Lung (tissue), 12 donors: ENCODE measurements around the gene AP5M1. TPM values are rescaled to one million over a fixed set of nuclear protein-coding genes. Genes with fewer than 3 reads are reported as not detected.

Experiments used
- ATAC-seq: fragments of 200-7000 bp; cut with Tn5 transposase; one replicate; pipeline ENCODE4 v1.9.1; 2020; ENCODE audit warnings: moderate number of reproducible peaks; ENCODE audit not compliant: insufficient read depth, low FRiP score
- DNase-seq, 3 donors: peaks; one replicate each; pipeline ENCODE4 v3.0.0-alpha.2; 2013 to 2017
- H3K27ac ChIP-seq, 2 donors: one replicate each; pipeline ENCODE4 v1.5.1; 2013; ENCODE audit warnings: mild to moderate bottlenecking in 2 of 2, moderate library complexity in 2 of 2, control low read depth in 1 of 2, inconsistent platforms in 1 of 2, low read depth in 1 of 2, low read length in 1 of 2
- H3K27me3 ChIP-seq, 3 donors: one replicate each; pipeline ENCODE4 v1.5.1; 2013; ENCODE audit warnings: low read length in 2 of 3; ENCODE audit not compliant: control insufficient read depth in 3 of 3, insufficient read depth in 3 of 3
- H3K36me3 ChIP-seq, 4 donors: one replicate each; pipeline ENCODE4 v1.5.1; 2013; ENCODE audit warnings: low read length in 4 of 4, mild to moderate bottlenecking in 1 of 4, moderate library complexity in 1 of 4; ENCODE audit not compliant: control insufficient read depth in 4 of 4, insufficient read depth in 4 of 4
- H3K4me1 ChIP-seq, 5 donors: one replicate each; pipeline ENCODE4 v1.5.1; 2013; ENCODE audit warnings: low read length in 5 of 5, mild to moderate bottlenecking in 2 of 5, moderate library complexity in 1 of 5; ENCODE audit not compliant: control insufficient read depth in 5 of 5, insufficient read depth in 5 of 5
- H3K4me3 ChIP-seq: one replicate; pipeline ENCODE4 v1.5.1; 2013; ENCODE audit warnings: mild to moderate bottlenecking, control low read depth, moderate library complexity
- H3K9ac ChIP-seq, 2 donors: one replicate each; pipeline ENCODE4 v1.5.1; 2013; ENCODE audit warnings: low read length in 2 of 2, control low read depth in 1 of 2; ENCODE audit not compliant: insufficient read depth in 1 of 2
- H3K9me3 ChIP-seq, 4 donors: one replicate each; pipeline ENCODE4 v1.5.1; 2013; ENCODE audit warnings: low read length in 3 of 4, mild to moderate bottlenecking in 1 of 4, moderate library complexity in 1 of 4; ENCODE audit not compliant: control insufficient read depth in 4 of 4, insufficient read depth in 3 of 4
- CTCF ChIP-seq: IDR thresholded peaks from 2 replicates; pipeline ENCODE4 v1.5.1; 2012; ENCODE audit warnings: mild to moderate bottlenecking; ENCODE audit errors: control extremely low read depth, extremely low read depth
- WGBS, 2 donors: extraction: QIAGEN DNeasy Blood & Tissue Kit; methylation state at CpG; one replicate each; pipeline ENCODE4 v1.1.7; 2013; 5-methylcytosine and 5-hydroxymethylcytosine counted together
- polyA plus RNA-seq, 2 donors: library from polyadenylated mRNA; stranded (reverse); fragments of 200-250 nt; gene quantifications; one replicate each; pipeline ENCODE4 v1.2.1, GENCODE V29; 2013
- total RNA-seq, 2 donors: library from RNA; depleted of rRNA in 1 of 2; stranded (reverse); fragments of >200 nt in 1 of 2; gene quantifications; one replicate each; pipeline ENCODE4 v1.2.1, GENCODE V29; 2014 to 2021
- donor health status: control.
- donor health status: control.
- donor health status: Bipolar disorder and iron deficiency.
- donor health status: healthy.
- donor health status: DM: yes; HTN: yes; CAD: no.

Gene AP5M1
- total and polyA plus RNA-seq, 4 donors: 5.2 to 39.0 (median 23.0) TPM

- H3K9ac ChIP-seq: no peak overlapping the region
- no peaks in the 10 kb centered on the region for H3K27me3 ChIP-seq
- H3K9me3 ChIP-seq: no peaks in the 10 kb centered on the region
- 91 to 97% methylated on average over 2 of the region's 2 CpGs for WGBS, 2 donors
- peaks cover 8 to 24% (median 12%) of the 10 kb centered on the region in 4 donors for H3K36me3 ChIP-seq
- DNase-seq: no peak
- H3K4me1 ChIP-seq: no peaks in the 10 kb centered on the region
- H3K4me3 ChIP-seq: no peak overlapping the region
- ATAC-seq: no peak
- TF ChIP-seq CTCF: no peak
- H3K27ac ChIP-seq: no peak overlapping the region
Observed at GRCh38 chr14:57287745-57288144, 19.0 kb downstream of the AP5M1 start.

- WGBS, 2 donors: 90% methylated on average over 5 of the region's 5 CpGs
- H3K9ac ChIP-seq: no peak overlapping the region
- no peaks in the 10 kb centered on the region for H3K9me3 ChIP-seq
- DNase-seq: no peak
- H3K4me1 ChIP-seq: peaks cover 0 to 3% (median 0%) of the 10 kb centered on the region in 5 donors
- no peak overlapping the region for H3K27ac ChIP-seq
- no peak for ATAC-seq
- no peak for TF ChIP-seq CTCF
- H3K27me3 ChIP-seq: no peaks in the 10 kb centered on the region
- no peak overlapping the region for H3K4me3 ChIP-seq
- H3K36me3 ChIP-seq: peaks cover 5 to 15% (median 7%) of the 10 kb centered on the region in 4 donors
Observed at GRCh38 chr14:57290751-57291150, 22.0 kb downstream of the AP5M1 start.

DNA sequence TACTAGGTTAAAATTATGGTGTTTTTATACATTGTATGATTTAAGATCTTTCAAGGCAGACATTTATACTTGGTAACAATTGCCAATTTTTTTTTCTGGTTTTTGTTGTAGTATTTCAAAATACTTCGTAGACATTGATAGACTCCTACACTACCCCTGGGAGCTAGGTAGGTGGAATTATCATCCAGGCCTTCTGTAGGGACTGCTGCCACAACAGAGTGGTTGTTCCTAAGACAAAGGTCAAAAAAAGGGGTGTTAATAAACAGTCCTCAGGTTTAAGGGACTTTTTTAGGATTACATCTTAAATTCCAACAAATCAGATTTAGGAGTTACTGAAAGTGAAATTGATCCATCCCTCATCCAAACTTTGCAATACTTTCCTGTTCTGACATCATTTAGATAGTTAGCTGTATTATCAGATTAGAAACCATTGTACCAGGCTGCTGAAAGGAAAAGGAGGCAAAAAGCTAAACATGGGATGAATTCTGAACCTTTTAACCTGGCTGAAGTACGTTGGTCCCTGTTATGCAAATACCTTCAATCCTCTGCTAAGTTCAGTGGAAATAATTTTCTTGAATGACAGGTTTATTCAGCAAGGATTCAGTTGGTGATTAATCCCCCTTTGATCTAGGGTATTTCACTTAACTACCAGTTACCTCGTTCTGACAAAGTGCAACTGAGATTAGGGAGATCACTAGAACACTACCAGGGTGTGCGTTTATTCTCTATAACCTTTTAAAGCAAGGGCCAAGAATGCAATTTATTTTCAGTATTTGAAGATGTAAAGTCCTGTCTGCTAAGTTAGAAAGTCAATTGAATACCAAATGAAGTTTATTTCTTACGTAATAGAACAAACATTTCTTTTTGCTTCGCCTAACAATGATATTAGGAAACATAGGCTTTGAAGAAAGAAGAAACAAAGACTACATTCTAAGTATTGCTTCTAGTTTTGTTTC is 23.2 kb downstream of the AP5M1 start:
- Histone ChIP-seq H3K9me3 (no peaks in the 10 kb centered on the region), H3K36me3 (peaks cover 0 to 9% (median 6%) of the 10 kb centered on the region in 4 donors), H3K27me3 (no peaks in the 10 kb centered on the region), H3K27ac (no peak overlapping the region), H3K4me3 (no peak overlapping the region), H3K4me1 (peaks cover 0 to 3% (median 0%) of the 10 kb centered on the region in 5 donors), H3K9ac (no peak overlapping the region)
- WGBS, 2 donors: 69% methylated on average over 6 of the region's 6 CpGs
- no peak for TF ChIP-seq CTCF
- ATAC-seq (no peak), DNase-seq (no peak)
